ENCODE results near the gene ACTA1. TPM values are rescaled to one million over a fixed set of nuclear protein-coding genes. Genes with fewer than 3 reads are reported as not detected.

Gene ACTA1
- polyA plus RNA-seq, 1 donor (not counting 4 experiments of a cell fraction or from before 2014, with no cell fraction given) = 0.05 TPM

DNA sequence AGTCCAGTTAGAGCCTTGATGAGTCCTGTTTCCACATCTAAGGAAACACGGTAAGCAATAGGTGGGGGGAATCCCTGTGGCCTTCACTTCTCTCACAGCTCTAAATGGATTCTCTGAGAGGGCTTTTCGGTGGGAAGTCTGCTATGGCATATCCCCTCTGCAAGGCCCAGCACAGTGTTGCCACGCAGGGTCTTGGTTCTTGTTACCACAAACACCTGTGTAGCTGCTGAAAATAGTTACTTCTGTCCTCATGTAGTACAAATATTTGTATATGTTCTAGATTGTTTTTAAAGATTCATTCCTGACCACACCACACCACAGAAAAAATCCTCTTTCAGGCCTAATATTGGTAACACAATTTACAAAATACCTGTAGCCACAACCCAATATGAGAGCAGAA lies 5.6 kb downstream of the ACTA1 start:
- no peak for FAIRE-seq
- Histone ChIP-seq H3K9ac (ENCODE audit: control insufficient read depth, extremely low read depth, insufficient read depth, low read length) (no peak overlapping the region), H3K4me2 (ENCODE audit: control insufficient read depth, extremely low read depth, insufficient read depth, low read depth, low read length) (no peak overlapping the region)

DNA sequence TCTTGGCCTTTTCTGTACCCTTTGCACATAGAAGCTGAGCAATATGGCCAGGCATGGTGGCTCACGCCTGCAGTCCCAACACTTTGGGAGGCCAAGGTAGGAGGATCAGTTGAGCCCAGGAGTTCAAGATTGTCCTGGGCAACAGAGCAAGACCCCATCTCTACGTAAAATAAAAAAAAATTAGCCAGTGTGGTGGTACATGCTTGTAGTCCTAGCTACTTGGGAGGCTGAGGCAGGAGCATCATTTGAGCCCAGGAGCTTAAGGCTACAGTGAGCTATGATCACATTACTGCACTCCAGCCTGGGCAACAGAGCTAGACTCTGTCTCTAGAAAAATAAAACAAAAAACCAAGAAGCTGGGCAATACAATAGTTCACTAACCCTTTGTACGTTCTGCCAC lies 6.3 kb downstream of the ACTA1 start:
- H3K27me3 ChIP-seq (ENCODE audit: control insufficient read depth, extremely low read depth, insufficient read depth, low read length) = peaks cover 49% of the 10 kb centered on the region
- no peaks in the 10 kb centered on the region for H3K4me1 ChIP-seq (ENCODE audit: control insufficient read depth, extremely low read depth, insufficient read depth, low read length)
- FAIRE-seq = no peak

More for the DNA sequence above, 5.6 kb downstream of the ACTA1 start:
- dilution Hi-C loops (cut with MboI; ENCODE audit: extremely low pct_ligation_motif_present, low sequenced_read_pairs) = no loop called here
- H3K4me3 ChIP-seq (ENCODE audit: control insufficient read depth in 2 of 3, extremely low read depth in 1 of 3, insufficient read depth in 2 of 3, low read depth in 1 of 3, low read length in 3 of 3) = no peak overlapping the region
- peaks cover 56% of the 10 kb centered on the region for H3K27me3 ChIP-seq (ENCODE audit: control insufficient read depth, extremely low read depth, insufficient read depth, low read length)
- H3K27ac ChIP-seq (ENCODE audit: control insufficient read depth, insufficient read depth, low read length) = no peak overlapping the region
- peaks cover 2% of the 10 kb centered on the region for H3K9me1 ChIP-seq (ENCODE audit: control insufficient read depth, extremely low read depth, insufficient read depth, low read length)
- H2AFZ ChIP-seq (ENCODE audit: control insufficient read depth, low read length) = no peak overlapping the region
- H3K36me3 ChIP-seq (ENCODE audit: control insufficient read depth in 2 of 2, extremely low read depth in 1 of 2, insufficient read depth in 2 of 2, low read length in 2 of 2) = no peaks in the 10 kb centered on the region
- no peak for DNase-seq (ENCODE audit: low read depth, low spot score)
- no peaks in the 10 kb centered on the region for H3K79me2 ChIP-seq (ENCODE audit: control insufficient read depth, insufficient read depth, low read length)
- no peak for TF ChIP-seq EZH2 (IDR thresholded peaks at IDR 0.05; ENCODE audit: low read length)
- TF ChIP-seq, protein P1, sequence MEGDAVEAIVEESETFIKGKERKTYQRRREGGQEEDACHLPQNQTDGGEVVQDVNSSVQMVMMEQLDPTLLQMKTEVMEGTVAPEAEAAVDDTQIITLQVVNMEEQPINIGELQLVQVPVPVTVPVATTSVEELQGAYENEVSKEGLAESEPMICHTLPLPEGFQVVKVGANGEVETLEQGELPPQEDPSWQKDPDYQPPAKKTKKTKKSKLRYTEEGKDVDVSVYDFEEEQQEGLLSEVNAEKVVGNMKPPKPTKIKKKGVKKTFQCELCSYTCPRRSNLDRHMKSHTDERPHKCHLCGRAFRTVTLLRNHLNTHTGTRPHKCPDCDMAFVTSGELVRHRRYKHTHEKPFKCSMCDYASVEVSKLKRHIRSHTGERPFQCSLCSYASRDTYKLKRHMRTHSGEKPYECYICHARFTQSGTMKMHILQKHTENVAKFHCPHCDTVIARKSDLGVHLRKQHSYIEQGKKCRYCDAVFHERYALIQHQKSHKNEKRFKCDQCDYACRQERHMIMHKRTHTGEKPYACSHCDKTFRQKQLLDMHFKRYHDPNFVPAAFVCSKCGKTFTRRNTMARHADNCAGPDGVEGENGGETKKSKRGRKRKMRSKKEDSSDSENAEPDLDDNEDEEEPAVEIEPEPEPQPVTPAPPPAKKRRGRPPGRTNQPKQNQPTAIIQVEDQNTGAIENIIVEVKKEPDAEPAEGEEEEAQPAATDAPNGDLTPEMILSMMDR (optimal IDR thresholded peaks at IDR 0.05 in 1 of 3, IDR thresholded peaks at IDR 0.05 in 1 of 3, conservative IDR thresholded peaks at IDR 0.05 in 1 of 3; ENCODE audit: extremely low read depth in 1 of 3, insufficient read depth in 2 of 3, low read length in 3 of 3) = no peak
- H4K20me1 ChIP-seq (ENCODE audit: control insufficient read depth, extremely low read depth, insufficient read depth, low read length) = no peaks in the 10 kb centered on the region
- H3K4me1 ChIP-seq (ENCODE audit: control insufficient read depth, extremely low read depth, insufficient read depth, low read length) = no peaks in the 10 kb centered on the region
- no peaks in the 10 kb centered on the region for H3K9me3 ChIP-seq (ENCODE audit: control insufficient read depth, low read depth, low read length)

More for the DNA sequence above, 6.3 kb downstream of the ACTA1 start:
- no peak overlapping the region for H3K9ac ChIP-seq (ENCODE audit: control insufficient read depth, extremely low read depth, insufficient read depth, low read length)
- no peak for DNase-seq (ENCODE audit: low read depth, low spot score)
- H3K4me2 ChIP-seq (ENCODE audit: control insufficient read depth, extremely low read depth, insufficient read depth, low read depth, low read length) = no peak overlapping the region
- peaks cover 2% of the 10 kb centered on the region for H3K9me1 ChIP-seq (ENCODE audit: control insufficient read depth, extremely low read depth, insufficient read depth, low read length)
- no peak overlapping the region for H3K4me3 ChIP-seq (ENCODE audit: control insufficient read depth in 2 of 3, extremely low read depth in 1 of 3, insufficient read depth in 2 of 3, low read depth in 1 of 3, low read length in 3 of 3)
- H3K36me3 ChIP-seq (ENCODE audit: control insufficient read depth in 2 of 2, extremely low read depth in 1 of 2, insufficient read depth in 2 of 2, low read length in 2 of 2) = no peaks in the 10 kb centered on the region
- TF ChIP-seq EZH2 (IDR thresholded peaks at IDR 0.05; ENCODE audit: low read length) = no peak
- TF ChIP-seq, protein P1 (optimal IDR thresholded peaks at IDR 0.05 in 1 of 3, IDR thresholded peaks at IDR 0.05 in 1 of 3, conservative IDR thresholded peaks at IDR 0.05 in 1 of 3; ENCODE audit: extremely low read depth in 1 of 3, insufficient read depth in 2 of 3, low read length in 3 of 3) = no peak
- H3K79me2 ChIP-seq (ENCODE audit: control insufficient read depth, insufficient read depth, low read length) = no peaks in the 10 kb centered on the region
- no peaks in the 10 kb centered on the region for H4K20me1 ChIP-seq (ENCODE audit: control insufficient read depth, extremely low read depth, insufficient read depth, low read length)
- H3K9me3 ChIP-seq (ENCODE audit: control insufficient read depth, low read depth, low read length) = no peaks in the 10 kb centered on the region
- no peak overlapping the region for H3K27ac ChIP-seq (ENCODE audit: control insufficient read depth, insufficient read depth, low read length)
- H2AFZ ChIP-seq (ENCODE audit: control insufficient read depth, low read length) = no peak overlapping the region
- dilution Hi-C loops (cut with MboI; ENCODE audit: extremely low pct_ligation_motif_present, low sequenced_read_pairs) = no loop called here
